Calu3 (cell line): ENCODE data around the gene KDM4B. TPM values are rescaled to one million over a fixed set of nuclear protein-coding genes. Genes with fewer than 3 reads are reported as not detected.

Experiments
- BruUV-seq: library from RNA; stranded (reverse); fragments of 400-500 nt; replicated peaks from 2 replicates; lab custom pipeline; 2021; lab: Mats Ljungman, UMichigan
- CTCF ChIA-PET: fragments of 300-600 bp; sonication (Branson Sonifier 250); formaldehyde crosslinking; loops from one replicate; lab custom pipeline; 2022; ENCODE audit warnings: antibody characterized with exemption; lab: Charles Lee
- DNase-seq: peaks from one replicate; pipeline ENCODE4 v3.0.0; 2022
- H3K27ac Mint-ChIP-seq: one replicate; pipeline ENCODE4 v1.8.0; 2022; ENCODE audit warnings: mixed read lengths; ENCODE audit not compliant: unreplicated experiment
- H3K27me3 Mint-ChIP-seq: one replicate; pipeline ENCODE4 v1.8.0; 2022; ENCODE audit warnings: mixed read lengths; ENCODE audit not compliant: unreplicated experiment
- H3K36me3 Mint-ChIP-seq: one replicate; pipeline ENCODE4 v1.8.0; 2022; ENCODE audit warnings: mild to moderate bottlenecking, moderate library complexity, mixed read lengths; ENCODE audit not compliant: insufficient read depth, unreplicated experiment
- H3K4me1 Mint-ChIP-seq: one replicate; pipeline ENCODE4 v1.8.0; 2022; ENCODE audit warnings: mild to moderate bottlenecking, low read depth, mixed read lengths; ENCODE audit not compliant: unreplicated experiment
- H3K4me3 Mint-ChIP-seq: one replicate; pipeline ENCODE4 v1.8.0; 2022; ENCODE audit warnings: mild to moderate bottlenecking, low read depth, moderate library complexity, mixed read lengths; ENCODE audit not compliant: unreplicated experiment
- H3K9me3 Mint-ChIP-seq: one replicate; pipeline ENCODE4 v1.8.0; 2022; ENCODE audit warnings: low read depth, mixed read lengths; ENCODE audit not compliant: unreplicated experiment
- CTCF ChIP-seq: fragments of 200-600 bp; IDR thresholded peaks from one replicate; pipeline ENCODE4 v1.8.0; 2022; ENCODE audit warnings: antibody characterized with exemption; ENCODE audit not compliant: unreplicated experiment
- intact Hi-C: fragments of 100-400 bp; cut with micrococcal nuclease; formaldehyde crosslinking; loops from one replicate; pipeline ENCODE4 v1.10.0; 2022; ENCODE audit not compliant: unreplicated experiment
- total RNA-seq: library from RNA; stranded (reverse); gene quantifications from 2 replicates; pipeline ENCODE4 v1.2.3, GENCODE V29; 2022

KDM4B gene
- total RNA-seq, 1 experiment from 2014 or later = 13.9 TPM

- intact Hi-C loops = no loop called here
- H3K4me3 Mint-ChIP-seq = no peak overlapping the region
- H3K27ac Mint-ChIP-seq = no peak overlapping the region
- DNase-seq = no peak
- no TSS peak for BruUV-seq
- peaks cover 8% of the 10 kb centered on the region for H3K36me3 Mint-ChIP-seq
- no peaks in the 10 kb centered on the region for H3K27me3 Mint-ChIP-seq
- CTCF ChIA-PET = no interaction called here
- TF ChIP-seq CTCF = no peak
- H3K4me1 Mint-ChIP-seq = no peaks in the 10 kb centered on the region
- H3K9me3 Mint-ChIP-seq = no peaks in the 10 kb centered on the region
These were observed 182.2 kb downstream of the KDM4B start for GRCh38 chr19:5150902-5151741.

GRCh38 chr19:5152013-5152763 lies 183.3 kb downstream of the KDM4B start:
- peaks cover 4% of the 10 kb centered on the region for H3K36me3 Mint-ChIP-seq
- BruUV-seq = no TSS peak
- no peaks in the 10 kb centered on the region for H3K27me3 Mint-ChIP-seq
- CTCF ChIA-PET = interaction anchor here (0.6 kb wide), 1 partner anchor 386 kb away, joined by 4 read pairs; no protein-coding TSS in a partner anchor
- DNase-seq = no peak
- H3K9me3 Mint-ChIP-seq = no peaks in the 10 kb centered on the region
- intact Hi-C loops = no loop called here
- no peak overlapping the region for H3K27ac Mint-ChIP-seq
- no peak overlapping the region for H3K4me3 Mint-ChIP-seq
- TF ChIP-seq CTCF = no peak
- no peaks in the 10 kb centered on the region for H3K4me1 Mint-ChIP-seq

- no TSS peak for BruUV-seq
- H3K4me1 Mint-ChIP-seq = no peaks in the 10 kb centered on the region
- no peaks in the 10 kb centered on the region for H3K27me3 Mint-ChIP-seq
- no peak for DNase-seq
- no peak overlapping the region for H3K27ac Mint-ChIP-seq
- intact Hi-C loops = no loop called here
- no peaks in the 10 kb centered on the region for H3K9me3 Mint-ChIP-seq
- H3K36me3 Mint-ChIP-seq = no peaks in the 10 kb centered on the region
- CTCF ChIA-PET = interaction anchor here (0.6 kb wide), 1 partner anchor 387 kb away, joined by 4 read pairs; no protein-coding TSS in a partner anchor
- H3K4me3 Mint-ChIP-seq = no peak overlapping the region
- no peak for TF ChIP-seq CTCF
These were observed 184.0 kb downstream of the KDM4B start for GRCh38 chr19:5152767-5153532.

GRCh38 chr19:5153601-5154128 lies 184.8 kb downstream of the KDM4B start:
- DNase-seq = no peak
- CTCF ChIA-PET = no interaction called here
- intact Hi-C loops = no loop called here

More at GRCh38 chr19:5153601-5154128, 184.8 kb downstream of the KDM4B start:
- Mint-ChIP-seq H3K36me3 (no peaks in the 10 kb centered on the region), H3K27ac (no peak overlapping the region), H3K4me3 (no peak overlapping the region), H3K9me3 (no peaks in the 10 kb centered on the region), H3K27me3 (no peaks in the 10 kb centered on the region), H3K4me1 (no peaks in the 10 kb centered on the region)
- no peak for TF ChIP-seq CTCF
- no TSS peak for BruUV-seq
